Astrocyte of the spinal cord (primary cell): ENCODE measurements around the gene KIF3C.
"Not testable (repeated sequence)": the region's sequence is repeated elsewhere in the genome, so short reads cannot be mapped to it uniquely, and the experiment has no call there.

ENCODE experiments used
- DNase-seq: peaks from one replicate; pipeline ENCODE4 v3.0.0; 2011; ENCODE audit warnings: low read depth, low spot score
- H3K4me3 ChIP-seq: 2 replicates; pipeline ENCODE4 v1.5.1; 2011; ENCODE audit warnings: low read depth, mild to moderate bottlenecking, low read length, moderate library complexity
- CTCF ChIP-seq: IDR thresholded peaks from 2 replicates; pipeline ENCODE4 v1.5.1; 2012; ENCODE audit warnings: low read depth, mild to moderate bottlenecking, low read length, inconsistent platforms
- in situ Hi-C: cut with HindIII; loops from 2 replicates; pipeline ENCODE4 v1.10.0; 2017; ENCODE audit warnings: low sequenced_read_pairs

KIF3C gene

GRCh38 chr2:25982273-25982967 lies at the start of gene KIF3C:
Gene KIF3C (minus strand): TSS chr2:25982497. CDS start chr2:25981917, 580 bp downstream.
- peak within 1 kb of the TSS; percentile 84 for H3K4me3 ChIP-seq
- peak; percentile 70 for DNase-seq
- no peak for TF ChIP-seq CTCF
- in situ Hi-C loops = no loop called here

GRCh38 chr2:26028083-26028482 lies 45.8 kb upstream of the KIF3C start:
- DNase-seq, in situ Hi-C loops, H3K4me3 ChIP-seq: not testable (repeated sequence)

- H3K4me3 ChIP-seq = no peak overlapping the region
- DNase-seq = no peak
- in situ Hi-C loops = no loop called here
- TF ChIP-seq CTCF = no peak
Measured at GRCh38 chr2:26025509-26025908, 43.2 kb upstream of the KIF3C start.

GRCh38 chr2:26024260-26024659 lies 42.0 kb upstream of the KIF3C start:
- DNase-seq = no peak
- TF ChIP-seq CTCF = no peak
- in situ Hi-C loops = no loop called here
- no peak overlapping the region for H3K4me3 ChIP-seq

- no peak for DNase-seq
- no peak for TF ChIP-seq CTCF
- H3K4me3 ChIP-seq = no peak overlapping the region
- in situ Hi-C loops = no loop called here
Measured at GRCh38 chr2:26020231-26020640, 37.9 kb upstream of the KIF3C start.

- TF ChIP-seq CTCF = no peak
- in situ Hi-C loops = no loop called here
- no peak overlapping the region for H3K4me3 ChIP-seq
- peak; percentile 88 for DNase-seq
Measured at GRCh38 chr2:26018184-26019055, 36.1 kb upstream of the KIF3C start.
